HK-2 (cell line): ENCODE data around the gene CORO7.
"Not testable (repeated sequence)": the region's sequence is repeated elsewhere in the genome, so short reads cannot be mapped to it uniquely, and the experiment has no call there.

Source experiments
- DNase-seq: peaks from one replicate; pipeline ENCODE4 v3.0.0-alpha.2; 2018; ENCODE audit not compliant: unreplicated experiment

CORO7 gene

DNA sequence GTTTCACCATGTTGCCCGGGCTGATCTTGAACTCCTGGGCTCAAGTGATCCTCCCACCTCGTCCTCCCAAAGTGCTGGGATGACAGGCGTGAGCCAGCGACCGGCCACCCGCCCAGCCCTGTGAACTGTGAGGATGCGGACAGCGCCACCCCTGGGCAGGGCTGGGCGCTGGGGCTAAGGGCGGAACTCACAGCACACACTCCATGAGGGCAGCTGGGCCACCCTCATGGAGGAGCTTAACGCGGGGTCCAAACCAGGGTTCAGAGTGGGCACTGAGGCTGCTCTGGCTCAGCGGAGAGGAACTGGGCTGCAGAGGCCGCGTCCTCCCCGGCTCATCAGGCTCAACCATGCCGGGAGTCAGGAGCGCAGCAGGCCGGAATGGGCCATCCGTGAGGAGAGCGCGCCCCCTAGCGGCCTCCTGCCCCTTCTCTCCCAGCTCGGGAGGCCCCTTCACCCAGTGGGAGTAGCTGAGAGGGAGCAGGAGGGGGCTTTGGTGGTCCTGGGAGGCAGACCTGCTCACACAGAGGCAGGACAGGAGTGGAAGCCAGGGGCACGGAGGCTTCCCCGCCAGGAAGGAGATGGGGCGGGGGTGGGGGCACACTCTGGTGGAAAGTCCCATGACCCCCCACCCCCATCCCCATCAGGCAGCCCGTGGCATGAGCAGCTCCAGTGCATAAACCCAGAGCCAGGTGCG is 13.8 kb downstream of the CORO7 start:
- DNase-seq: peak; percentile 76

- no peak for DNase-seq
Observed at GRCh38 chr16:4401510-4401909, 14.9 kb downstream of the CORO7 start.

DNA sequence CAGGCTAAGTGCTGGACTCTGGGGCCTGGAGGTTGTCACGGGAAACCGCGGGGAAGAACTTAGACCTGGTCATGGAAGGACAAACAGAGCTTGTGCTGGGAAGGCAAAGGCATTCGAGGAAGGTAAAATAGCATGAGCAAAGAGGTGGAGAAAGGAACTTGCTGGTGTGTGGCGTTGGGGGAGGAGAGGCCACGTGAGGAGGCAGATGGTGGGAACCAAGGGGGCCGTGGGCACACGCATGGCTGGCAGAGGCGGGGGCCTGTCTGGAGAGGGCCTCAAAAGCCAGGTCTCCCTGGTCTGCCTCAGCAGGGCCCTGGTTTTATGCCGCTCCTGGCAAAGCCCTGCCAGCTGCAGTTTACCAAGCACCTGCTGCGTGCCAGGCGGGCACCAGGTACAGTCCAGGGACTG is 15.3 kb downstream of the CORO7 start:
- DNase-seq: no peak

DNA sequence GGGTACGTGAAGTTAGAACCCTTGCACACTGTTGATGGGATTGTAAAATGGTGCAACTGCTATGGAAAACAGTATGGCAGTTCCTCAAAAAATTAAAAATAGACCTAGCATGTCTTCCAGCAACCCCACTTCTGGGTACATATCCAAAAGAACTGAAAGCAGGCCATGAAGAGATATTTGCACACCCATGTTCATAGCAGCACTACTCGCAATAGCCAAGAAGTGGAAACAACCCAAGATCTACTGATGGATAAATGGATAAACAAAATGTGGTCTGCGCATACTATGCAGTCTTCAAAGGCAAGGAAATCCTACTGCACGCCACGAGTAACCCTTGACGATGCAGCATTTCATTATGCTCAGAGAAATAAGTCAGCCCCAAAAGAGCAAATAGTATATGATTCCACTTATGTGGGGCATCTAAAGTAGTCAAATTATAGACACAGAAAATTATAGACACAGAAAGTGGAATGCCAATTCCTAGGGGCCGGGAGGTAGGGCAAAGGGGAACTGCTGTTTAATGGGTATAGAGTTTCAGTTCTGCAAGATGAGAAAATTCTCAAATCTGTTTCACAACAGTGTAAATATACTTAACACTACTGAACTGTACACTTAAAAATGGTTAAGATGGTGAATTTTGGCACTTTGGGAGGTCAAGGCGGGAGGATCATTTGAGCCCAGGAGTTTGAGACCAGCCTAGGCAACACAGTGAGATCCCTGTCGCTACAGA is 17.2 kb downstream of the CORO7 start:
- no peak for DNase-seq

GRCh38 chr16:4395055-4395726 is 21.2 kb downstream of the CORO7 start:
- DNase-seq: no peak

DNA sequence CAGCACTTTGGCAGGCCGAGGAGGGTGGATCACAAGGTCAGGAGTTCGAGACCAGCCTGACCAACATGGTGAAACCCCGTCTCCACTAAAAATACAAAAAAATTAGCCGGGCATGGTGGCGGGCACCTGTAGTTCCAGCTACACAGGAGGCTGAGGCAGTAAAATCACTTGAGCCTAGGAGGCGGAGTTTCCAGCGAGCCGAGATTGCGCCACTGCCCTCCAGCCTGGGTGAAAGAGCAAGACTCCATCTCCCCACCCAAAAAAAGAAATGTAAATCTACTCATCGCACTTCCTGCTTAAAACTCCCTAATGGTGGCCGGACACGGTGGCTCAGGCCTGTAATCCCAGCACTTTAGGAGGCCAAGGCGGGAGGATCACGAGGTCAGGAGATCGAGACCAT is 22.5 kb downstream of the CORO7 start:
- not testable (repeated sequence) for DNase-seq

- no peak for DNase-seq
Observed at GRCh38 chr16:4393240-4393600, 23.2 kb downstream of the CORO7 start.

- DNase-seq: no peak
Observed at GRCh38 chr16:4392382-4393239, 23.8 kb downstream of the CORO7 start.

GRCh38 chr16:4391631-4392381 is 24.6 kb downstream of the CORO7 start:
- no peak for DNase-seq

DNA sequence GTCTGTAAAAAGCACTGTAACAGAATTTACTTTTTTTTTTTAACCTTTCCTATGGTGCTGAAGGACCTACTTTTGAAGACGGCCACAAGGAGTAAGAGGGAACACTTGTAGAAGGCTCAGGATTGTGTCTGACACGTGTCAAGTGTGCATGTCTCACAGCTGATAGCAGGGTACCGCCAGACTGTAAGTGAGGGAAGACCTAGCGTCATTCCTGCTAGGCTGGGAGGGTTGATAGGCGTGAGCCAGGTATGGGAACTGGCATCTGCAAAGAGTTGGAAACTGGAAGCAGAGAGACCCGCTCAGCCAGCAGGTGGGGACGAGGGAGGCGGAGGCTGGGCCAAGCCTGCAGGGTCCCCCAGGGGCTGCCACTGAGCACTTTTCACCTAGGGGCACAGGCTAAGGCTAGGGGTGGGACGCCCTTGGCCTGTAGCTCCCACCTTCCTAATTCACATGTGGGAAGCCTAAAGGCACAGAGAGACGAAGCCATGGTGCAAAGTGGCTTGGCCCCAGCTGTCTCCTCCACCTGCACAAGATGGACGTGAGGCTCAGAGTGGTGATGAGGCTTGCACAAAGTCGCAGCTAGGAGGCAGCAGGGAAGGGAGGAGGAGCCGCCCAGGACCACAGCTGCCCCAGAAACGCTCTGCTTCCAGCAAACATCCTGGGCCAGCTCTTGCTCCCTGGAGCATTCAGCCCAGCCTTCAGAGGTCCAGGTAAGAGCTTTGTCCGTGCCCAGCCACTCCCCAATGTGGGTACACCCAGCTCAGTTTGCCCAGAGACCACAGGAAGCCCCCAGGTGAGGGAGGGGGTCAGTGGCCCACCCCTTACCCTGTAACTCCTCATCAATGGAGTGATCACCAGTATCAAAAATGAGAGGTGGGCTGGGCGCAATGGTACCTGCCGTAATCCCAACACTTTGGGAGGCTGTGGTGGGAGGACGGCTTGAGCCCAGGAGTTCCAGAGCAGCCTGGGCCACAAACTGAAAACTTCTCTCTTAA is 25.8 kb downstream of the CORO7 start:
- no peak for DNase-seq

DNA sequence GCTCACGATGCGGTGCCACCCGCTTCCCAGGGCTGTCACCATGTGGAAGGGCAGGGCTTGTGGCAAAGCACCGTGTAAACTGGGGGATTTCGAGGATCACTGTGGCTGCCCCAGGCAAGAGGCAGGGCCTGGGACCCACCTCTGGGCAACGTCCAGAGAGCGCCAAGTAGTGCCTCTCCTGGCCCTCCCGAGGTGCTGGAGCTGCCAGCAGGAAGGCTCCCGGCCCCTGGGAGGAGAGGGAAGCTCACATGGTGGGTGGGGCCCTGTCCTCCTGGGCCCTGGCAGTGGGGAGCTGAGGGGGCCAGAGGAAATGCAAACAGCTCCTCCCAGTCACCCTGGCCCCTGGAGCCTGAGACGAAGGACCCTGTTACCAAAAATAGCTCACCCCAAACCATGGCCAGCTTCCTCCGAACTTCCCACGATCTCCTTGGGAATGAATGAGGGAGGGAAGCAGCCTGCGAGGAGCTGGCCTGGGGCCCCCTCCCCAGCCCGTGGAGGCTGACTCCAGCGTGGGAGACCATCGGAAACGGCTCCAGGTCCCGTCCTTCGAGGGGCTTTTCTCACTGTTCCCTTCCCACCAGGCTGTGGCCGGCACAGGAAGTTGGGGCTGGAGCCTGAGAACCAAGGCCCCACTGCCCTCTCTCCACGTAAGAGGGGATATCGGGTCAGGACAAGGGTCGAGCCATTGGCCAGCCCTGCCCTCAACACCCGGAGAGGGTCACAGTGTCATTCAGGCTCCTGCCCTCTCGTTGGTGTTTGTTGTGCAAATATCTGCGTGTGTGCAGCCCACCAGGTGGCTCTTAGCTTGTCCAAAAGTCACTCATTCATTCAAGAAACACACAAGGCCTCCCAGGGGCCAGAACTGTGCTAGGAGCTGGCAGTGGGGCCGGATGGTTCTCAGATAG is 27.1 kb downstream of the CORO7 start:
- DNase-seq: no peak

DNA sequence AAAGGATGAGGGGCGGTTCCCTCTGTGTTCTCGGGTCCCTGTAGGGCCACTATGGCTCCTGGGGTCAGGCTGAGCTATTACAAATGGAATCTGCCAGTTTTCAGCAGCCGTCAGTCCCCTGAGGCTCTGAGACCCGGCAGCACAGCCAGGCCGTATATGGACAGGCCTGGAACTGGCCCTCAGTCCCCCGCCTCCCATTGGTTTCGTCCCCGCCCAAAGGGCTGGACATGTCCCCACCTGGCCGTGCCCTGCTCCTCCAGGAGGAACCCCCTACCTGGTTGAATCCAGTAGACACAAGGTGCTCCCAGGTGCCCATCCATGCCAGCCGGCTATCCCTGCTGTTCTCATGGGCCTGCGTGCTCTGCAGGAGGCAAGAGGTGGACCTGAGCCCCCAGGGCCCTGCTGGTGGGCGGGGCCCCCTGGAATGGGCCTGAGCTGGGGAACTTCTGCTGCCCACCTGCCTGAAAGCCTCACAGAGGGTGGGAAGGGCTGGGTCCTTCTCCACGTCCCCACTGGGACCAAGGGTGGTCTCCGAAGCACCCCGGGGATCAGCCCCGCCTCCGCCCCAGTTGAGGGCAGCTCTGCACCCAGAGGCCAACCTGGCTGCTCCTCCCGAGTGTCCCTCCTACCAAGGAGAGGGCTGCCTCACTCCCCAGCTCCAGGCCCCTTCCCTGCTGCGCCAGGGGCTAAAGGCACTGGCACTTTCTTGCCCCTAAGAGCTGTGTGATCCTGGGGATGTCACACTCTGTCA is 27.9 kb downstream of the CORO7 start:
- DNase-seq: no peak

DNA sequence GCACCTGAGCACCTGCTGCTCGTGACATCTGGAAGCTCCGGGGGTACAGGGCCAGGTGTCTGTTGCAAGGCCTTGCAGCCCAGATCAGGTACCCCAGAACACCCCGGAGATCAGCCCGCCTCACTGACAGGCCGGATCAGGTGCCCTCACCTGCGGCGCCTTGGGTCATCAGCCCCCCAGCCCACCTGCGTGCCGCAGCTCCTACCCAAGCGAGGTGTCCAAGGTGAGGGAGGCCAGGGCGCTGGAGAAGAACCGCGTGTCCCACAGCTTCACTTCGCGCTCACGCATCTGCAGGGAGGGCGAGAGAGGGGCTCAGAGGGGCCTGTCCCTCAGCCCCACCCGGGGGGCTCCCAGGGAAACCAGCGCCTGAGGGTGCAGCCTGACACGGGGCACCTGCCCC is 28.6 kb downstream of the CORO7 start:
- DNase-seq: no peak

- DNase-seq: no peak
Observed at GRCh38 chr16:4386951-4387565, 29.3 kb downstream of the CORO7 start.

DNA sequence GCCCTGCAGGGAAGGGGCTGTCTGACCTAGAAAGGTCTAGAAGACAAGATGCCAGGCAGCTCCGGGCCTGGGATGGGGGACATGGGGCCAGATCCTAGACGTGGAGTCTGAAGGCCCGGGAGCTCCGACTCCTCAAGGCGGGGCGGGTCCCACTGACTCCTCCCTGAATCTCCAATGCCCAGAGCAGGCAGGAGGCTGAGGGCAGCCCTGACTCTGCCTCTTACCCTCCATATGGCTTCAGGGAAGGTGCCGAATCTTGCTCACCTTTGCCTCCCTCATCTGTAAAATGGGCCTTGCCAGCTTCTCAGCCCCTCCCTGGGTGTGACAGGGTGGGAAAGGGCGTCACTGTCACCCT is 30.0 kb downstream of the CORO7 start:
- DNase-seq: no peak

GRCh38 chr16:4385789-4386450 is 30.5 kb downstream of the CORO7 start:
- DNase-seq: no peak

GRCh38 chr16:4385066-4385788 is 31.2 kb downstream of the CORO7 start:
- DNase-seq: no peak
